HepG2 (cell line): ENCODE results near the gene EIF4EBP3. TPM values are rescaled to one million over a fixed set of nuclear protein-coding genes. Genes with fewer than 3 reads are reported as not detected.
A peak's percentile ranks its signal among the peaks of the same experiment; 100 is the strongest.

Source experiments
- CCDC6 ChIP-seq: sonication (generic); formaldehyde crosslinking; IDR thresholded peaks from 2 replicates; pipeline ENCODE4 v1.8.1; 2022; ENCODE audit warnings: mild to moderate bottlenecking, missing genetic modification reagents, moderate library complexity
- CSRNP1 ChIP-seq: sonication (generic); formaldehyde crosslinking; IDR thresholded peaks from 2 replicates; pipeline ENCODE4 v1.8.1; 2023; ENCODE audit warnings: mild to moderate bottlenecking, missing genetic modification reagents
- FOXM1 ChIP-seq: sonication (generic); formaldehyde crosslinking; IDR thresholded peaks from 2 replicates; pipeline ENCODE4 v1.5.0; 2020; ENCODE audit warnings: missing genetic modification reagents
- HNRNPLL ChIP-seq: fragments of 200-400 bp; formaldehyde crosslinking; IDR thresholded peaks from 2 replicates; pipeline ENCODE4 v1.6.1; 2017; ENCODE audit warnings: mild to moderate bottlenecking, low read depth, low read length; ENCODE audit not compliant: poor library complexity, severe bottlenecking
- MTERF4 ChIP-seq: sonication (generic); formaldehyde crosslinking; IDR thresholded peaks from 2 replicates; pipeline ENCODE4 v1.8.0; 2023; ENCODE audit warnings: mild to moderate bottlenecking, missing genetic modification reagents
- NFAT5 ChIP-seq: sonication (generic); formaldehyde crosslinking; IDR thresholded peaks from 2 replicates; pipeline ENCODE4 v1.4.0; 2020; ENCODE audit warnings: missing genetic modification reagents
- NKX3-1 ChIP-seq: sonication (generic); formaldehyde crosslinking; IDR thresholded peaks from 2 replicates; pipeline ENCODE4 v1.5.0; 2020; ENCODE audit warnings: missing genetic modification reagents
- ZHX2 ChIP-seq, 2 experiments: sonication (generic) in 1 of 2; formaldehyde crosslinking in 1 of 2; IDR thresholded peaks; 2 replicates each; pipeline versions ENCODE4 v1.6.1 to v1.9.0; 2014 to 2022; ENCODE audit warnings: antibody characterized with exemption in 1 of 2, borderline replicate concordance in 1 of 2, inconsistent platforms in 1 of 2, low read depth in 1 of 2, missing genetic modification reagents in 1 of 2
- ZNF12 ChIP-seq: sonication (generic); formaldehyde crosslinking; IDR thresholded peaks from 2 replicates; pipeline ENCODE4 v1.5.0; 2020; ENCODE audit warnings: missing genetic modification reagents
- ZNF430 ChIP-seq: sonication (generic); formaldehyde crosslinking; IDR thresholded peaks from 2 replicates; pipeline ENCODE4 v1.9.0; 2021; ENCODE audit warnings: mild to moderate bottlenecking, missing genetic modification reagents
- ZNF780A ChIP-seq: sonication (generic); formaldehyde crosslinking; IDR thresholded peaks from 2 replicates; pipeline ENCODE4 v1.8.0; 2022; ENCODE audit warnings: mild to moderate bottlenecking, missing genetic modification reagents, moderate library complexity
- ZNF816 ChIP-seq: sonication (generic); formaldehyde crosslinking; IDR thresholded peaks from 2 replicates; pipeline ENCODE4 v1.8.0; 2022; ENCODE audit warnings: missing genetic modification reagents, mild to moderate bottlenecking, borderline replicate concordance
- polyA plus RNA-seq, 8 experiments: library from polyadenylated mRNA; depleted of rRNA in 3 of 8; stranded (reverse) in 7 of 8; unstranded in 1 of 8; fragments of >200 nt; fragmentation: Illumina TruSeq in 4 of 8; extraction: Trizol in 4 of 8; gene quantifications; 2 replicates each; pipeline versions ENCODE4 v1.2.1 to v1.2.3, GENCODE V29; 2011 to 2016; ENCODE audit warnings: low read depth in 4 of 8, missing spikeins in 1 of 8, mixed read lengths in 1 of 8; ENCODE audit not compliant: insufficient read depth in 1 of 8
- total RNA-seq, 5 experiments: library from RNA; depleted of rRNA; stranded (reverse); fragments of >200 nt; fragmentation: Illumina TruSeq; extraction: Trizol; gene quantifications; 2 replicates each; pipeline ENCODE4 v1.2.3, GENCODE V29; 2016; ENCODE audit warnings: low read depth in 1 of 5

Gene EIF4EBP3
- total and polyA plus RNA-seq, 2 of the 13 experiments (the other 11 are each of a cell fraction or from before 2014, with no cell fraction given), result 0.61 to 1.7 TPM

GRCh38 chr5:140546851-140547507 lies 483 bp upstream of the EIF4EBP3 start (continued):
- TF ChIP-seq ZNF430 (CRISPR knock-in tag) (peak; percentile 57; the same call in 1 of the 2 replicates), MTERF4 (peak; percentile 87), ZHX2 (IDR thresholded peaks at IDR 0.05; ENCODE audit: low read depth) (no peak), ZHX2 (CRISPR knock-in tag; IDR thresholded peaks at IDR 0.05; ENCODE audit: borderline replicate concordance) (no peak), NFAT5 (CRISPR knock-in tag) (no peak), ZNF12 (CRISPR knock-in tag) (no peak), CCDC6 (CRISPR knock-in tag) (no peak), HNRNPLL (no peak), ZNF816 (CRISPR knock-in tag) (no peak), FOXM1 (CRISPR knock-in tag) (no peak), NKX3-1 (CRISPR knock-in tag) (no peak), ZNF780A (CRISPR knock-in tag) (no peak; the same call in 1 of the 2 replicates), CSRNP1 (CRISPR knock-in tag) (no peak)
